OCI-LY1 (cell line): Measurements from ENCODE around the gene ZHX3.

ENCODE experiments used
- EZH2 ChIP-seq: fragments of 200-600 bp; sonication (generic), shearing (Covaris generic); IDR thresholded peaks from 2 replicates; pipeline ENCODE4 v1.8.0; 2017; ENCODE audit warnings: borderline replicate concordance, mixed run types, mild to moderate bottlenecking, antibody characterized with exemption, low read length, moderate library complexity, mixed read lengths
- TF ChIP-seq, protein P1 (sequence below): fragments of 200-600 bp; sonication (generic), shearing (Covaris generic); IDR thresholded peaks from 2 replicates; pipeline ENCODE4 v1.5.1; 2017; ENCODE audit warnings: mild to moderate bottlenecking, antibody characterized with exemption, low read length, moderate library complexity, mixed read lengths

- TF ChIP-seq, protein P1, sequence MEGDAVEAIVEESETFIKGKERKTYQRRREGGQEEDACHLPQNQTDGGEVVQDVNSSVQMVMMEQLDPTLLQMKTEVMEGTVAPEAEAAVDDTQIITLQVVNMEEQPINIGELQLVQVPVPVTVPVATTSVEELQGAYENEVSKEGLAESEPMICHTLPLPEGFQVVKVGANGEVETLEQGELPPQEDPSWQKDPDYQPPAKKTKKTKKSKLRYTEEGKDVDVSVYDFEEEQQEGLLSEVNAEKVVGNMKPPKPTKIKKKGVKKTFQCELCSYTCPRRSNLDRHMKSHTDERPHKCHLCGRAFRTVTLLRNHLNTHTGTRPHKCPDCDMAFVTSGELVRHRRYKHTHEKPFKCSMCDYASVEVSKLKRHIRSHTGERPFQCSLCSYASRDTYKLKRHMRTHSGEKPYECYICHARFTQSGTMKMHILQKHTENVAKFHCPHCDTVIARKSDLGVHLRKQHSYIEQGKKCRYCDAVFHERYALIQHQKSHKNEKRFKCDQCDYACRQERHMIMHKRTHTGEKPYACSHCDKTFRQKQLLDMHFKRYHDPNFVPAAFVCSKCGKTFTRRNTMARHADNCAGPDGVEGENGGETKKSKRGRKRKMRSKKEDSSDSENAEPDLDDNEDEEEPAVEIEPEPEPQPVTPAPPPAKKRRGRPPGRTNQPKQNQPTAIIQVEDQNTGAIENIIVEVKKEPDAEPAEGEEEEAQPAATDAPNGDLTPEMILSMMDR = no peak
- no peak for TF ChIP-seq EZH2
Observed at GRCh38 chr20:41218466-41218865, 99.1 kb downstream of the ZHX3 start.
